Vagina (tissue), 2 donors: ENCODE results near the gene SEMA3B.

Source experiments
- CTCF ChIP-seq, 3 experiments: fragments of 450-650 bp in 2 of 3; fragments of 200-600 bp in 1 of 3; sonication (generic) in 1 of 3; IDR thresholded peaks; one replicate each; pipeline ENCODE4 v1.5.1; 2017 to 2019; ENCODE audit warnings: antibody characterized with exemption in 3 of 3, mild to moderate bottlenecking in 2 of 3, moderate library complexity in 2 of 3
- POLR2A ChIP-seq, 2 donors: fragments of 450-650 bp; IDR thresholded peaks; one replicate each; pipeline ENCODE4 v1.6.1; 2017; ENCODE audit warnings: antibody characterized with exemption in 2 of 2, mild to moderate bottlenecking in 2 of 2, moderate library complexity in 2 of 2
- POLR2AphosphoS5 ChIP-seq, 2 donors: sonication (generic); formaldehyde crosslinking; IDR thresholded peaks; one replicate each; pipeline ENCODE4 v1.9.0; 2017; ENCODE audit warnings: antibody characterized with exemption in 2 of 2, mild to moderate bottlenecking in 2 of 2, low read depth in 1 of 2; ENCODE audit not compliant: insufficient read depth in 1 of 2

- TF ChIP-seq CTCF (IDR thresholded peaks at IDR 0.05): no peak
- no peak for TF ChIP-seq POLR2AphosphoS5 (IDR thresholded peaks at IDR 0.05; ENCODE audit: insufficient read depth in 1 of 2, low read depth in 1 of 2)
- TF ChIP-seq POLR2A (IDR thresholded peaks at IDR 0.05): no peak
Observed at GRCh38 chr3:50294492-50295403, 25.8 kb downstream of the SEMA3B start.
